ENCODE results near the gene GCNA.

Gene GCNA

DNA sequence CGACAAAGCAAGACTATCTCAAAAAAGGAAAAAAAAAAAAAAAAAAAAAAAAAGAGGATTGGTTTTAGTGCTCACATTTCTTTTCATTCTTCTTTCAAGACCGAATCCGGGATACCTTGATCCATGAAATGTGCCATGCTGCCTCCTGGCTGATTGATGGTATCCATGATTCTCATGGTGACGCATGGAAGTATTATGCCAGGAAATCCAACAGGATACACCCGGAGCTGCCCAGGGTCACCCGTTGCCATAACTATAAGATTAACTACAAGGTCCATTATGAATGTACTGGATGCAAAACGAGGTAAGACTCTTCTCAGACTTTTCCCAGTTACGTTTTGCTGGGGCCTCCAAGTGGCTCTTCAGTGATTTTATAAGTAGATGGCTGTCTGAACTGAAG, 34.0 kb downstream of the GCNA start:
- H3F3A ChIP-seq (ENCODE audit: insufficient read depth, low read length), result no peaks in the 10 kb centered on the region

GRCh38 chrX:71615056-71615455, 36.8 kb downstream of the GCNA start:
- no peaks in the 10 kb centered on the region for H3K27me3 ChIP-seq (replicated peaks; ENCODE audit: insufficient read depth, low read length)
- no peaks in the 10 kb centered on the region for H4K20me1 ChIP-seq (ENCODE audit: insufficient read depth, low read length)
- DNase-seq, result no peak
- H3K79me2 ChIP-seq (ENCODE audit: low read length), result peaks cover 16% of the 10 kb centered on the region
- peaks cover 9% of the 10 kb centered on the region; the same call in 1 of the 2 replicates for H3F3A ChIP-seq (ENCODE audit: insufficient read depth, low read length)
- no peak overlapping the region for H3K4me2 ChIP-seq (ENCODE audit: low read depth, low read length)
- no peak overlapping the region for H2AFZ ChIP-seq (ENCODE audit: low read length)
- no peak overlapping the region for H3K27ac ChIP-seq (ENCODE audit: low read length)
- H3K36me3 ChIP-seq (replicated peaks; ENCODE audit: insufficient read depth, low read length), result no peaks in the 10 kb centered on the region; the same call in 1 of the 2 replicates
- peaks cover 23% of the 10 kb centered on the region for H3K4me1 ChIP-seq (ENCODE audit: low read length)
- no peak overlapping the region for H3K9ac ChIP-seq (ENCODE audit: low read length)
- H3K4me3 ChIP-seq (ENCODE audit: low read length), result no peak overlapping the region
- H3K9me2 ChIP-seq (replicated peaks; ENCODE audit: insufficient read depth, low read length), result no peaks in the 10 kb centered on the region
- no peaks in the 10 kb centered on the region for H3K9me3 ChIP-seq (replicated peaks; ENCODE audit: insufficient read depth, low read length)
- TF ChIP-seq EZH2phosphoT487 (IDR thresholded peaks at IDR 0.05; ENCODE audit: low read length), result no peak

More for the DNA sequence above, 34.0 kb downstream of the GCNA start:
- Histone ChIP-seq H4K20me1 (ENCODE audit: insufficient read depth, low read length) (no peaks in the 10 kb centered on the region), H3K27ac (ENCODE audit: low read length) (no peak overlapping the region), H3K79me2 (ENCODE audit: low read length) (peaks cover 8% of the 10 kb centered on the region), H3K4me2 (ENCODE audit: low read depth, low read length) (no peak overlapping the region), H3K27me3 (replicated peaks; ENCODE audit: insufficient read depth, low read length) (no peaks in the 10 kb centered on the region), H3K9me2 (replicated peaks; ENCODE audit: insufficient read depth, low read length) (no peaks in the 10 kb centered on the region), H3K4me1 (ENCODE audit: low read length) (no peaks in the 10 kb centered on the region; the same call in 1 of the 2 replicates), H2AFZ (ENCODE audit: low read length) (no peak overlapping the region), H3K9ac (ENCODE audit: low read length) (no peak overlapping the region), H3K4me3 (ENCODE audit: low read length) (no peak overlapping the region), H3K36me3 (replicated peaks; ENCODE audit: insufficient read depth, low read length) (peaks cover 7% of the 10 kb centered on the region), H3K9me3 (replicated peaks; ENCODE audit: insufficient read depth, low read length) (no peaks in the 10 kb centered on the region)
- DNase-seq, result no peak
- TF ChIP-seq, protein P1, sequence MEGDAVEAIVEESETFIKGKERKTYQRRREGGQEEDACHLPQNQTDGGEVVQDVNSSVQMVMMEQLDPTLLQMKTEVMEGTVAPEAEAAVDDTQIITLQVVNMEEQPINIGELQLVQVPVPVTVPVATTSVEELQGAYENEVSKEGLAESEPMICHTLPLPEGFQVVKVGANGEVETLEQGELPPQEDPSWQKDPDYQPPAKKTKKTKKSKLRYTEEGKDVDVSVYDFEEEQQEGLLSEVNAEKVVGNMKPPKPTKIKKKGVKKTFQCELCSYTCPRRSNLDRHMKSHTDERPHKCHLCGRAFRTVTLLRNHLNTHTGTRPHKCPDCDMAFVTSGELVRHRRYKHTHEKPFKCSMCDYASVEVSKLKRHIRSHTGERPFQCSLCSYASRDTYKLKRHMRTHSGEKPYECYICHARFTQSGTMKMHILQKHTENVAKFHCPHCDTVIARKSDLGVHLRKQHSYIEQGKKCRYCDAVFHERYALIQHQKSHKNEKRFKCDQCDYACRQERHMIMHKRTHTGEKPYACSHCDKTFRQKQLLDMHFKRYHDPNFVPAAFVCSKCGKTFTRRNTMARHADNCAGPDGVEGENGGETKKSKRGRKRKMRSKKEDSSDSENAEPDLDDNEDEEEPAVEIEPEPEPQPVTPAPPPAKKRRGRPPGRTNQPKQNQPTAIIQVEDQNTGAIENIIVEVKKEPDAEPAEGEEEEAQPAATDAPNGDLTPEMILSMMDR (IDR thresholded peaks at IDR 0.05; ENCODE audit: low read length), result no peak
- TF ChIP-seq EZH2phosphoT487 (IDR thresholded peaks at IDR 0.05; ENCODE audit: low read length), result no peak
- TF ChIP-seq EZH2 (optimal IDR thresholded peaks at IDR 0.05; ENCODE audit: low read depth, low read length), result no peak

DNA sequence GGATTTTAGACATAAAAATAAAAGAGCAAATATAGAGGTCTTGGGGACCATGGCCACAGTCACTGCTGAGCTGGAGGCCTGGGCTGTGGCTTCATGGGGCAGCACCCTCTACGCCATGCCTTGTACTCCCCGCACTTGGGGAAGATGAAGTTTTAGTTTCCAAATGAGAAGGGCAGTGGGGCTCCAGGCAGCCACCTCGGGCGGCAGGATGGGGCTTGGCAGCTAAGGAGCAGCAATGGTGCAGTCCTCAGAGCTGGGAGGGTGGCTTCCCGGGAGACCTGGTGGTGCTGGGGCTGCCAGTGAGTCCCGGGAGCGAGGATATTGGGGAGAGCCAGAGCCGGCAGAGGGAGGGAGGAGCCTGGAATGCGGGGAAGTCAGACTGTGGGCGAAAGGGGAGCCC, 37.7 kb downstream of the GCNA start:
- no peak overlapping the region for H2AFZ ChIP-seq (ENCODE audit: low read length)
- TF ChIP-seq, protein P1 (IDR thresholded peaks at IDR 0.05; ENCODE audit: low read length), result no peak
- TF ChIP-seq EZH2 (optimal IDR thresholded peaks at IDR 0.05; ENCODE audit: low read depth, low read length), result no peak
- no peak for TF ChIP-seq EZH2phosphoT487 (IDR thresholded peaks at IDR 0.05; ENCODE audit: low read length)
- H3K36me3 ChIP-seq (replicated peaks; ENCODE audit: insufficient read depth, low read length), result no peaks in the 10 kb centered on the region; the same call in 1 of the 2 replicates
- no peak for DNase-seq
- H4K20me1 ChIP-seq (ENCODE audit: insufficient read depth, low read length), result no peaks in the 10 kb centered on the region
- peaks cover 9% of the 10 kb centered on the region; the same call in 1 of the 2 replicates for H3F3A ChIP-seq (ENCODE audit: insufficient read depth, low read length)
- H3K9me2 ChIP-seq (replicated peaks; ENCODE audit: insufficient read depth, low read length), result no peaks in the 10 kb centered on the region
- H3K79me2 ChIP-seq (ENCODE audit: low read length), result peaks cover 16% of the 10 kb centered on the region
- no peak overlapping the region for H3K9ac ChIP-seq (ENCODE audit: low read length)
- no peak overlapping the region for H3K27ac ChIP-seq (ENCODE audit: low read length)
- no peak overlapping the region for H3K4me2 ChIP-seq (ENCODE audit: low read depth, low read length)
- H3K27me3 ChIP-seq (replicated peaks; ENCODE audit: insufficient read depth, low read length), result no peaks in the 10 kb centered on the region
- no peak overlapping the region for H3K4me3 ChIP-seq (ENCODE audit: low read length)
- no peaks in the 10 kb centered on the region for H3K9me3 ChIP-seq (replicated peaks; ENCODE audit: insufficient read depth, low read length)
- peaks cover 30% of the 10 kb centered on the region for H3K4me1 ChIP-seq (ENCODE audit: low read length)

GRCh38 chrX:71616672-71617529, 38.7 kb downstream of the GCNA start:
- Histone ChIP-seq H3K4me1 (ENCODE audit: low read length) (peaks cover 35% of the 10 kb centered on the region), H3K9ac (ENCODE audit: low read length) (no peak overlapping the region), H4K20me1 (ENCODE audit: insufficient read depth, low read length) (no peaks in the 10 kb centered on the region), H3K36me3 (replicated peaks; ENCODE audit: insufficient read depth, low read length) (no peaks in the 10 kb centered on the region), H2AFZ (ENCODE audit: low read length) (no peak overlapping the region), H3K79me2 (ENCODE audit: low read length) (peaks cover 16% of the 10 kb centered on the region), H3K4me2 (ENCODE audit: low read depth, low read length) (no peak overlapping the region), H3K9me2 (replicated peaks; ENCODE audit: insufficient read depth, low read length) (no peaks in the 10 kb centered on the region), H3K27ac (ENCODE audit: low read length) (no peak overlapping the region), H3K27me3 (replicated peaks; ENCODE audit: insufficient read depth, low read length) (no peaks in the 10 kb centered on the region), H3F3A (ENCODE audit: insufficient read depth, low read length) (peaks cover 9% of the 10 kb centered on the region; the same call in 1 of the 2 replicates), H3K9me3 (replicated peaks; ENCODE audit: insufficient read depth, low read length) (no peaks in the 10 kb centered on the region), H3K4me3 (ENCODE audit: low read length) (no peak overlapping the region)
- TF ChIP-seq, protein P1 (IDR thresholded peaks at IDR 0.05; ENCODE audit: low read length), result no peak
- TF ChIP-seq EZH2 (optimal IDR thresholded peaks at IDR 0.05; ENCODE audit: low read depth, low read length) (no peak), EZH2phosphoT487 (IDR thresholded peaks at IDR 0.05; ENCODE audit: low read length) (no peak)
- no peak for DNase-seq
